IMR-90 (cell line): Measurements from ENCODE around the gene OR5H6. TPM values are rescaled to one million over a fixed set of nuclear protein-coding genes. Genes with fewer than 3 reads are reported as not detected.

ENCODE experiments used
- ATAC-seq: fragments of 200-7000 bp; cut with Tn5 transposase; 2 replicates; pipeline ENCODE4 v1.9.1; 2020; ENCODE audit warnings: low read depth, mild to moderate bottlenecking, moderate library complexity
- BruUV-seq: library from RNA; stranded (reverse); fragments of 400-500 nt; replicated peaks from 2 replicates; lab custom pipeline; 2021; lab: Mats Ljungman, UMichigan
- CTCF ChIA-PET: fragments of 300-600 bp; formaldehyde crosslinking; extraction: SDS; loops from one replicate; lab custom pipeline; 2021; ENCODE audit warnings: antibody characterized with exemption; lab: Yijun Ruan, JAX
- POLR2A ChIA-PET: fragments of 300-600 bp; sonication (Branson Sonifier 250); formaldehyde crosslinking; loops from one replicate; lab custom pipeline; 2022; ENCODE audit warnings: antibody characterized with exemption; ENCODE audit not compliant: unreplicated experiment; lab: Charles Lee
- DNase-seq: peaks from one replicate; pipeline ENCODE4 v3.0.0; 2013
- H2AFZ ChIP-seq: replicated peaks from 2 replicates; pipeline ENCODE3; 2013; ENCODE audit warnings: low read length, mild to moderate bottlenecking; ENCODE audit not compliant: poor library complexity
- H2AK5ac ChIP-seq: 2 replicates; pipeline ENCODE4 v1.6.1; 2013; ENCODE audit warnings: low read depth, low read length, inconsistent platforms
- H2AK9ac ChIP-seq: replicated peaks from 2 replicates; pipeline ENCODE3; 2013; ENCODE audit warnings: mild to moderate bottlenecking, low read depth, low read length, moderate library complexity; ENCODE audit not compliant: poor library complexity
- H2BK120ac ChIP-seq: 2 replicates; pipeline ENCODE4 v1.6.1; 2013; ENCODE audit warnings: low read depth, low read length, inconsistent platforms
- H2BK15ac ChIP-seq: 3 replicates; pipeline ENCODE4 v1.6.1; 2013; ENCODE audit warnings: low read depth, low read length, inconsistent platforms
- H2BK20ac ChIP-seq: 2 replicates; pipeline ENCODE4 v1.6.1; 2013; ENCODE audit warnings: low read depth, mild to moderate bottlenecking, inconsistent platforms, low read length, moderate library complexity
- H2BK5ac ChIP-seq: 2 replicates; pipeline ENCODE4 v1.6.1; 2013; ENCODE audit warnings: mild to moderate bottlenecking, low read depth, low read length, inconsistent platforms; ENCODE audit not compliant: poor library complexity, severe bottlenecking
- H3K14ac ChIP-seq: replicated peaks from 2 replicates; pipeline ENCODE4 v1.6.1; 2013; ENCODE audit warnings: low read depth, low read length, inconsistent platforms
- H3K18ac ChIP-seq: 2 replicates; pipeline ENCODE4 v1.6.1; 2013; ENCODE audit warnings: low read depth, low read length, control low read depth
- H3K23ac ChIP-seq: 2 replicates; pipeline ENCODE4 v1.6.1; 2013; ENCODE audit warnings: low read depth, low read length, inconsistent platforms
- H3K27ac ChIP-seq: 2 replicates; pipeline ENCODE4 v1.5.1; 2013; ENCODE audit warnings: mild to moderate bottlenecking, control low read depth, low read length; ENCODE audit not compliant: insufficient read depth
- H3K27me3 ChIP-seq: 2 replicates; pipeline ENCODE4 v1.6.1; 2013; ENCODE audit warnings: low read length; ENCODE audit not compliant: control insufficient read depth, insufficient read depth
- H3K36me3 ChIP-seq: 2 replicates; pipeline ENCODE4 v1.6.1; 2013; ENCODE audit warnings: low read length, mixed read lengths; ENCODE audit not compliant: control insufficient read depth, insufficient read depth
- H3K4ac ChIP-seq: 2 replicates; pipeline ENCODE4 v1.6.1; 2013; ENCODE audit warnings: low read depth, low read length, inconsistent platforms
- H3K4me1 ChIP-seq: 2 replicates; pipeline ENCODE4 v1.6.1; 2013; ENCODE audit warnings: low read length, mixed read lengths; ENCODE audit not compliant: control insufficient read depth, insufficient read depth
- H3K4me2 ChIP-seq: 2 replicates; pipeline ENCODE4 v1.6.1; 2013; ENCODE audit warnings: low read depth, mild to moderate bottlenecking, control low read depth, low read length, moderate library complexity
- H3K4me3 ChIP-seq: 2 replicates; pipeline ENCODE4 v1.5.1; 2013; ENCODE audit warnings: low read depth, mild to moderate bottlenecking, control low read depth, low read length, moderate library complexity; ENCODE audit not compliant: insufficient read depth
- H3K56ac ChIP-seq: 2 replicates; pipeline ENCODE4 v1.6.1; 2013; ENCODE audit warnings: low read length, inconsistent platforms; ENCODE audit not compliant: insufficient read depth; ENCODE audit errors: extremely low read depth
- H3K79me1 ChIP-seq, 2 experiments: 2 replicates each; pipeline ENCODE4 v1.6.1; 2013; ENCODE audit warnings: low read length in 2 of 2, inconsistent platforms in 1 of 2, low read depth in 1 of 2
- H3K9ac ChIP-seq: 2 replicates; pipeline ENCODE4 v1.6.1; 2013; ENCODE audit warnings: low read depth, low read length, control low read depth
- H3K9me1 ChIP-seq: 2 replicates; pipeline ENCODE4 v1.6.1; 2013; ENCODE audit warnings: low read length, inconsistent platforms; ENCODE audit not compliant: insufficient read depth
- H3K9me3 ChIP-seq: 2 replicates; pipeline ENCODE4 v1.6.1; 2013; ENCODE audit warnings: low read length; ENCODE audit not compliant: control insufficient read depth, insufficient read depth
- H4K20me1 ChIP-seq: 2 replicates; pipeline ENCODE4 v1.6.1; 2013; ENCODE audit warnings: low read length, inconsistent platforms; ENCODE audit not compliant: insufficient read depth
- H4K5ac ChIP-seq: 2 replicates; pipeline ENCODE4 v1.6.1; 2013; ENCODE audit warnings: mild to moderate bottlenecking, low read depth, low read length, control low read depth
- H4K8ac ChIP-seq, 2 experiments: 2 replicates each; pipeline ENCODE4 v1.6.1; 2013; ENCODE audit warnings: low read depth in 2 of 2, low read length in 2 of 2, control low read depth in 1 of 2, inconsistent platforms in 1 of 2
- H4K91ac ChIP-seq: 2 replicates; pipeline ENCODE4 v1.6.1; 2013; ENCODE audit warnings: low read depth, low read length, inconsistent platforms; ENCODE audit not compliant: insufficient read depth
- CEBPB ChIP-seq: IDR thresholded peaks from 2 replicates; pipeline ENCODE4 v1.6.1; 2012; ENCODE audit warnings: low read depth, low read length, improper control_type of control experiment
- FOS ChIP-seq: fragments of 150-350 bp; IDR thresholded peaks from 2 replicates; pipeline ENCODE4 v1.6.1; 2016; ENCODE audit warnings: low read depth, low read length
- MAFK ChIP-seq: IDR thresholded peaks from 2 replicates; pipeline ENCODE4 v1.6.1; 2012; ENCODE audit warnings: low read depth, low read length, improper control_type of control experiment
- MXI1 ChIP-seq: IDR thresholded peaks from 2 replicates; pipeline ENCODE4 v1.6.1; 2012; ENCODE audit warnings: low read depth, mild to moderate bottlenecking, low read length, moderate library complexity, borderline replicate concordance
- POLR2A ChIP-seq: IDR thresholded peaks from 2 replicates; pipeline ENCODE4 v1.6.1; 2012; ENCODE audit warnings: mild to moderate bottlenecking, low read depth, low read length
- RAD21 ChIP-seq: IDR thresholded peaks from 2 replicates; pipeline ENCODE4 v1.6.1; 2012; ENCODE audit warnings: low read length, improper control_type of control experiment
- RCOR1 ChIP-seq: IDR thresholded peaks from 2 replicates; pipeline ENCODE4 v1.6.1; 2012; ENCODE audit warnings: mild to moderate bottlenecking, low read length, improper control_type of control experiment; ENCODE audit not compliant: insufficient replicate concordance
- USF2 ChIP-seq: fragments of 150-350 bp; IDR thresholded peaks from 2 replicates; pipeline ENCODE4 v1.6.1; 2017; ENCODE audit warnings: mild to moderate bottlenecking, antibody characterized with exemption, low read length, low read depth
- WGBS, 2 experiments: methylation state at CpG; one replicate each; pipeline versions ENCODE4 v1.1.5 to v1.1.7; 2013; ENCODE audit warnings: missing lambda C conversion rate in 2 of 2; ENCODE audit not compliant: insufficient read length in 1 of 2; ENCODE audit errors: extremely low coverage in 2 of 2; 5-methylcytosine and 5-hydroxymethylcytosine counted together
- dilution Hi-C: fragments of 300-500 bp; cut with HindIII; formaldehyde crosslinking; loops from one replicate; pipeline ENCODE4 v1.14.3; 2018; ENCODE audit warnings: low sequenced_read_pairs; ENCODE audit not compliant: unreplicated experiment
- in situ Hi-C: fragments of 300-500 bp; cut with MboI; formaldehyde crosslinking; loops from 3 replicates; pipeline ENCODE4 v1.14.3; 2019; ENCODE audit warnings: low sequenced_read_pairs, inconsistent platforms, mixed read lengths
- intact Hi-C: fragments of 100-400 bp; cut with micrococcal nuclease; formaldehyde crosslinking; loops from 2 replicates; pipeline ENCODE4 v1.10.0; 2022
- polyA plus RNA-seq, 3 experiments: library from polyadenylated mRNA; depleted of rRNA; stranded (reverse); fragments of >200 nt; gene quantifications; 2 replicates each; pipeline ENCODE4 v1.2.3, GENCODE V29; 2012; ENCODE audit warnings: low replicate concordance in 1 of 3
- total RNA-seq: library from RNA; depleted of rRNA; stranded (reverse); fragments of >200 nt; gene quantifications from 2 replicates; pipeline ENCODE4 v1.2.3, GENCODE V29; 2012

Gene OR5H6
- total and polyA plus RNA-seq, 2 of the 4 experiments (the other 2 are of a cell fraction) = not detected

- Histone ChIP-seq H3K36me3 (no peaks in the 10 kb centered on the region), H3K79me1 (no peaks in the 10 kb centered on the region), H4K8ac (no peak overlapping the region), H2BK5ac (no peak overlapping the region), H2BK120ac (no peak overlapping the region), H3K27ac (no peak overlapping the region), H3K4ac (no peak overlapping the region), H4K5ac (no peak overlapping the region), H4K91ac (no peak overlapping the region), H3K4me3 (no peak overlapping the region), H3K9ac (no peak overlapping the region), H2BK15ac (no peak overlapping the region), H3K4me2 (no peak overlapping the region), H4K20me1 (no peaks in the 10 kb centered on the region), H3K9me1 (no peaks in the 10 kb centered on the region), H3K23ac (no peak overlapping the region), H2BK20ac (no peak overlapping the region), H3K9me3 (no peaks in the 10 kb centered on the region), H3K14ac (no peak overlapping the region), H3K56ac (no peak overlapping the region), H3K18ac (no peak overlapping the region), H2AK9ac (no peak overlapping the region), H3K4me1 (no peaks in the 10 kb centered on the region), H3K27me3 (no peaks in the 10 kb centered on the region), H2AFZ (no peak overlapping the region), H2AK5ac (no peak overlapping the region)
- TF ChIP-seq CEBPB (no peak), MXI1 (no peak), POLR2A (no peak), RCOR1 (no peak), FOS (no peak), USF2 (no peak), MAFK (no peak), RAD21 (no peak)
- ChIA-PET POLR2A (no interaction called here), CTCF (no interaction called here)
- ATAC-seq (no peak), DNase-seq (no peak)
- intact Hi-C loops (no loop called here), dilution Hi-C loops (no loop called here), in situ Hi-C loops (no loop called here)
- no CpG with 5 or more reads among the region's 2 CpGs for WGBS, 2 experiments
- no TSS peak for BruUV-seq
Observed at GRCh38 chr3:98262046-98262445, 2.0 kb upstream of the OR5H6 start.
